AG04449 (cell line): ENCODE results near the gene RHOBTB1.

Experiments used
- CTCF ChIA-PET: fragments of 350-600 bp; formaldehyde crosslinking; extraction: SDS; loops from one replicate; lab custom pipeline; 2021; ENCODE audit warnings: antibody characterized with exemption; lab: Yijun Ruan, JAX
- POLR2A ChIA-PET: fragments of 400-600, 350-600 bp; formaldehyde crosslinking; extraction: SDS; loops from one replicate; lab custom pipeline; 2020; ENCODE audit warnings: antibody characterized with exemption, inconsistent platforms; lab: Yijun Ruan, JAX
- DNase-seq: peaks from one replicate; pipeline ENCODE4 v3.0.0-alpha.2; 2010; ENCODE audit warnings: low read depth, low spot score
- H3K4me3 ChIP-seq: 2 replicates; pipeline ENCODE4 v1.5.1; 2011; ENCODE audit warnings: low read depth, mild to moderate bottlenecking, control low read depth, low read length
- CTCF ChIP-seq: IDR thresholded peaks from one replicate; pipeline ENCODE4 v1.5.1; 2011; ENCODE audit warnings: mild to moderate bottlenecking, moderate library complexity, low read length, control low read depth, inconsistent platforms; ENCODE audit not compliant: insufficient read depth; ENCODE audit errors: missing control alignments

The RHOBTB1 gene

DNA sequence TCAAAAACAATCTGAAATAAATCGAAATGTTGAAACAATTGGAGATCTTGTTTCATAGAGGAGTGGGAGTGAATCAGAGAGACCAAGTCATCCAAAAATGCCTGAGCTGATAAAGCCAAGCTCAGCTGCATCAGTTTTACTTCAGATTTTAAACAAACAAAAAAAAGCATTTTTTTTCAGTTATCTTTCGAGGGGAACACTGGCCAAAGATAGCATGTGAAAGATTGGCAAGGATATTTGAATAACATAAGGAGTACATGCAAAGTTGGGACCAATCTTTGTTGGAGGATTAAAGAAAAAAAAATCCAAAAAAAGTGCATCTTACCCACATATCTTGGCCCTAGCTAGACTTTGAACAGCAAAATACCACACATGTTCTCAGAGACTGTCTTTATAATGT, 47.2 kb downstream of the RHOBTB1 start:
- no peak for DNase-seq
- POLR2A ChIA-PET = interaction anchor here (1.4 kb wide), 1 partner anchor 20 kb away, joined by 3 read pairs; no protein-coding TSS in a partner anchor
- no peak for TF ChIP-seq CTCF
- no peak overlapping the region for H3K4me3 ChIP-seq
- CTCF ChIA-PET = interaction anchor here (1.4 kb wide), 1 partner anchor 11 kb away, joined by 6 read pairs; no protein-coding TSS in a partner anchor

- no peak for TF ChIP-seq CTCF
- CTCF ChIA-PET = interaction anchor here (1.4 to 2.9 kb wide), 3 partner anchors 11 to 49 kb away, joined by 3 to 10 read pairs (median 6); no protein-coding TSS in a partner anchor
- POLR2A ChIA-PET = interaction anchor here (1.4 kb wide), 1 partner anchor 19 kb away, joined by 3 read pairs; no protein-coding TSS in a partner anchor
Observed at GRCh38 chr10:60896033-60896432, 48.0 kb downstream of the RHOBTB1 start.

DNA sequence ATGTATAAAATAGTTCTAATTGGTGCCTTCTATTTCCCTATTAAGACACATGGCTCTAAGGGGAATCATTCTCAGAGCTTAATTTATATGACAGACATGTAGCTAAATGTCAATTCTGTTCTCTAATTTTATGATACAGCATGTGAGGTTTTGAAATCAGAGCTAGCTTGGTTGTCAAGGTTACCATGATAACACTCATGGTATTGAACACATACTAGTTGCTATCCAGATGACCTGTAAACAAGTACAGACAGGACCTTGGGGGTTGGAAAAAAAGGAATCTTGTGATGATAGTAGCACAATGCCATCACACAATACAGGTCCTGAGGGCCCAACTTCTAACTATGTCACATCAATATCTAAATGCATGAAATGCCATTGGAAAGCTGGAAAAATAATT, 49.2 kb downstream of the RHOBTB1 start:
- CTCF ChIA-PET = interaction anchor here (0.9 to 2.9 kb wide), 5 partner anchors 9 to 66 kb away, joined by 3 to 10 read pairs (median 3); no protein-coding TSS in a partner anchor
- DNase-seq = no peak
- H3K4me3 ChIP-seq = no peak overlapping the region
- TF ChIP-seq CTCF = no peak
- POLR2A ChIA-PET = no interaction called here

More at GRCh38 chr10:60896033-60896432, 48.0 kb downstream of the RHOBTB1 start:
- H3K4me3 ChIP-seq = no peak overlapping the region
- DNase-seq = peak; percentile 51

DNA sequence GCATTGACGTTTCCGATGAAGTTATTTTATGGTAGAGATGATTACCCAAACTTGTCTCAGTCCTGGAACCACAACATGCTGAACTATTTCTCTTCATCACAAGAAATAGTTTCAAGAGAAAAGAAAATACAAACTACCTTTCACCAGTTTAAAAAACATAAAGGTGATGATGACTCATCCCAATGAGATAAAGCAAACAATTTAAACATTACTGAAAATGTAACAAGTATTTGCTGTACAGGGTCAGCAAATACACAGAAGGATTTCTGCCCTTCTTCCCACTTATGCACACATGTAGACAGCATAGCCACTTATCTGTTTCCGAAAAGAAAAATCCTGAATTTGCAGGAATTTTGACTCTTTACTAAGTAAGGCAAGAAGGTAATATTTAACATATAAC, 50.8 kb downstream of the RHOBTB1 start:
- ChIA-PET CTCF (no interaction called here), POLR2A (no interaction called here)
- H3K4me3 ChIP-seq = no peak overlapping the region
- no peak for TF ChIP-seq CTCF
- no peak for DNase-seq

DNA sequence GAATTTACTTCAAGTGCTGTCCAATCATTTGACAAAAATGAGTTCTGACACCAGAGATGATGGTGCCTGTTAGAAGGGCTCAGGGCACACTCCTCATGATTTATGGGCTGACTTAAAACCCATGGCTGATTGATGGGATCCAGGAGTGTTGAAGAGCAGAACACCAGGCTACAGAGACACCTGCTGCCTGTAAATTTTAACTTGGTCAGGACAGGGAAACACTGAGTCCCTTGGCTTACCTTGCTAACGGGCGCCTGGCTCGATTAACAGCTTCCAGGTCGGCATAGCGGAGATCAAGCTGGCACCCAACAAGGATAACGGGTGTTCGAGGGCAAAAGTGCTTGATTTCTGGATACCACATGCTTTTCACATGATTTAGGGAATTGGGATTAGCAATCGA, 51.4 kb downstream of the RHOBTB1 start:
- ChIA-PET POLR2A (no interaction called here), CTCF (no interaction called here)
- no peak for DNase-seq
- TF ChIP-seq CTCF = no peak
- H3K4me3 ChIP-seq = no peak overlapping the region

- no peak overlapping the region for H3K4me3 ChIP-seq
- POLR2A ChIA-PET = interaction anchor here (0.7 kb wide), 1 partner anchor 16 kb away, joined by 3 read pairs; no protein-coding TSS in a partner anchor
- no peak for TF ChIP-seq CTCF
- CTCF ChIA-PET = no interaction called here
- DNase-seq = no peak
Observed at GRCh38 chr10:60890811-60891210, 53.2 kb downstream of the RHOBTB1 start.
